ENCODE results near the gene MRPS25.

DNA sequence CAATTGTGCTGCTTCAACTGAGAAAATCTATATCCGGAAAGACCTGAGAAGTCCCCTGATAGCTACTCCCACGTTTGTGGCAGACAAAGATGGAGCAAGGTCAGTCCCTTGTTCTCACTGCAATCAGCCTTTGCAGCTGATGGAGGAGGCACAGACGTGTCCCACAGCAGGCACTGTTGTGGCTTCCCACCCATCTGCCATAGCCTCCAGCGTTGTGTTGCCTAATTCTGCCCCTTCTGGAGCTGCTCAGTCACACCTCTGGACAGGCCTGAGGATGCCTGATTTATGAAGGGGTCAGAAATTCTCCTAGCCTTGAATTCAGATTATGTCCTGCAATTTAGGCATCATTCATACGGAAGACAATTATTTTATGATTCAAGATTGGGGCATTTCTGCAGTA is 41.9 kb downstream of the MRPS25 start:
- TF ChIP-seq, protein P1, sequence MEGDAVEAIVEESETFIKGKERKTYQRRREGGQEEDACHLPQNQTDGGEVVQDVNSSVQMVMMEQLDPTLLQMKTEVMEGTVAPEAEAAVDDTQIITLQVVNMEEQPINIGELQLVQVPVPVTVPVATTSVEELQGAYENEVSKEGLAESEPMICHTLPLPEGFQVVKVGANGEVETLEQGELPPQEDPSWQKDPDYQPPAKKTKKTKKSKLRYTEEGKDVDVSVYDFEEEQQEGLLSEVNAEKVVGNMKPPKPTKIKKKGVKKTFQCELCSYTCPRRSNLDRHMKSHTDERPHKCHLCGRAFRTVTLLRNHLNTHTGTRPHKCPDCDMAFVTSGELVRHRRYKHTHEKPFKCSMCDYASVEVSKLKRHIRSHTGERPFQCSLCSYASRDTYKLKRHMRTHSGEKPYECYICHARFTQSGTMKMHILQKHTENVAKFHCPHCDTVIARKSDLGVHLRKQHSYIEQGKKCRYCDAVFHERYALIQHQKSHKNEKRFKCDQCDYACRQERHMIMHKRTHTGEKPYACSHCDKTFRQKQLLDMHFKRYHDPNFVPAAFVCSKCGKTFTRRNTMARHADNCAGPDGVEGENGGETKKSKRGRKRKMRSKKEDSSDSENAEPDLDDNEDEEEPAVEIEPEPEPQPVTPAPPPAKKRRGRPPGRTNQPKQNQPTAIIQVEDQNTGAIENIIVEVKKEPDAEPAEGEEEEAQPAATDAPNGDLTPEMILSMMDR (IDR thresholded peaks at IDR 0.05; ENCODE audit: extremely low read depth in 1 of 2, insufficient read depth in 1 of 2, low read depth in 1 of 2, low read length in 2 of 2), result no peak
- TF ChIP-seq EZH2 (IDR thresholded peaks at IDR 0.05; ENCODE audit: borderline replicate concordance, low read depth, low read length, severe bottlenecking), result no peak
- TF ChIP-seq JUN (IDR thresholded peaks at IDR 0.05; ENCODE audit: borderline replicate concordance, insufficient read depth, insufficient read length, low read depth), result no peak
- no peak for TF ChIP-seq POLR2A (IDR thresholded peaks at IDR 0.05; ENCODE audit: low read depth, low read length)

All from endothelial cell of umbilical vein (primary cell).